Measurements from ENCODE around the gene CD248. TPM values are rescaled to one million over a fixed set of nuclear protein-coding genes. Genes with fewer than 3 reads are reported as not detected.

Gene CD248, protein sequence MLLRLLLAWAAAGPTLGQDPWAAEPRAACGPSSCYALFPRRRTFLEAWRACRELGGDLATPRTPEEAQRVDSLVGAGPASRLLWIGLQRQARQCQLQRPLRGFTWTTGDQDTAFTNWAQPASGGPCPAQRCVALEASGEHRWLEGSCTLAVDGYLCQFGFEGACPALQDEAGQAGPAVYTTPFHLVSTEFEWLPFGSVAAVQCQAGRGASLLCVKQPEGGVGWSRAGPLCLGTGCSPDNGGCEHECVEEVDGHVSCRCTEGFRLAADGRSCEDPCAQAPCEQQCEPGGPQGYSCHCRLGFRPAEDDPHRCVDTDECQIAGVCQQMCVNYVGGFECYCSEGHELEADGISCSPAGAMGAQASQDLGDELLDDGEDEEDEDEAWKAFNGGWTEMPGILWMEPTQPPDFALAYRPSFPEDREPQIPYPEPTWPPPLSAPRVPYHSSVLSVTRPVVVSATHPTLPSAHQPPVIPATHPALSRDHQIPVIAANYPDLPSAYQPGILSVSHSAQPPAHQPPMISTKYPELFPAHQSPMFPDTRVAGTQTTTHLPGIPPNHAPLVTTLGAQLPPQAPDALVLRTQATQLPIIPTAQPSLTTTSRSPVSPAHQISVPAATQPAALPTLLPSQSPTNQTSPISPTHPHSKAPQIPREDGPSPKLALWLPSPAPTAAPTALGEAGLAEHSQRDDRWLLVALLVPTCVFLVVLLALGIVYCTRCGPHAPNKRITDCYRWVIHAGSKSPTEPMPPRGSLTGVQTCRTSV
- not detected in 2 replicates for polyA plus RNA-seq

DNA sequence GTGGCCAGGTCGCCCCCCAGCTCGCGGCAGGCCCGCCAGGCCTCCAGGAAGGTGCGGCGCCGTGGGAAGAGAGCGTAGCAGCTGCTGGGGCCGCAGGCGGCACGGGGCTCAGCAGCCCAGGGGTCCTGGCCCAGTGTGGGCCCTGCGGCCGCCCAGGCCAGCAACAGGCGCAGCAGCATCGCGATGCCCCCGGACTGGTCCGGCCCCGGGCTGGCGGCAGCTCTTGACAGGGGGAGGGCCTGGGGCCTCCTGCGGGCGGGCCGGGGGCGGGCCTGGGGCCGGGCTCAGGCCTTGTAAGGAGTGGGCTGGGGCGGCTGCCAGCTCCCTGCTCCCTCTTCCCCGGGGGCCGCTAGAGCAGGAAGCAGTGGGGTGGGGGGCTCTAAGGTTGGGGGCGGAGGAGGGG lies at the start of gene CD248:
Gene CD248 (minus strand): TSS at position 196 of the 403 bp plus-strand sequence. CDS start 17 bp downstream, at position 179.

DNA sequence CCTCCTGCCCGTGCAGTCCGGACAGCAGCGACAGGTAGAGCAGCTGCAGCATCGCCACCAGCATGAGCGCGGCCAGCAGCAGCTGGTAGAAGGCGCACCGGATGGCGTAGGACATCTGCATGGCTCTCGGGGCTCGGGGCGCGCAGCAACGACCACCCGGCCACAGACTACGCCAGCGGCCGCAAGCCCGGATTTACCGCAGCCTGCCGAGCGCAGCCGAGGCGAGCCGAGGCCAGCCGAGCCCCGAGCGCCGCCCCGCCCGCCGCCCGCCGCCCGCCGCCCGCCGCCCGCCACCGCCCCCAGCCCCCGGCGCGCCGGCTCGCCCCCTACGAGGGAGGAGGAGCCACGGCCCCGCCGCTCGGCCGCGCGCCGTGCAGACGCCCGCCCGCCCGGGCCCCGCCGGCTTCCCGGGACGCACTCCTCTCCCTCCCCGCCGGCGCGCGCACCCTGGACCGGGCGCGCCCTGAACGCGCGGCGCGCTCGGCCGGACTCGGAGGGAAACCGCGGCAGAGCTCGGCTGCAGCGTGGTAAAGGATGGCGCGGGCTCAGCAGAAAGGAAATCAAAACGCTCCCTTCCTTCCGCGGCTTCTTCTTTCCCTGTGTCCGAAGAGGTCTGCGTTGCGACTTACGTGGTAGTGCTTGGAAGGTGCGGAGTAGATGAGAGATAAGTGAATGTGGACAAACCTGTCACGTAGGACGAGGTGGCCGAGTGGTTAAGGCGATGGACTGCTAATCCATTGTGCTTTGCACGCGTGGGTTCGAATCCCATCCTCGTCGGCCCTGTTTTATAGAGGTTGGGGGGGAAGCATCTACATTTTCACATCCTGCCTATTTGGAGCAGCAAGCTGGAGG lies 30.8 kb upstream of the CD248 start, which contains the start of gene B4GAT1:
Gene B4GAT1 (minus strand): TSS at position 205 of the 852 bp plus-strand sequence. CDS start 84 bp downstream, at position 121.

DNA sequence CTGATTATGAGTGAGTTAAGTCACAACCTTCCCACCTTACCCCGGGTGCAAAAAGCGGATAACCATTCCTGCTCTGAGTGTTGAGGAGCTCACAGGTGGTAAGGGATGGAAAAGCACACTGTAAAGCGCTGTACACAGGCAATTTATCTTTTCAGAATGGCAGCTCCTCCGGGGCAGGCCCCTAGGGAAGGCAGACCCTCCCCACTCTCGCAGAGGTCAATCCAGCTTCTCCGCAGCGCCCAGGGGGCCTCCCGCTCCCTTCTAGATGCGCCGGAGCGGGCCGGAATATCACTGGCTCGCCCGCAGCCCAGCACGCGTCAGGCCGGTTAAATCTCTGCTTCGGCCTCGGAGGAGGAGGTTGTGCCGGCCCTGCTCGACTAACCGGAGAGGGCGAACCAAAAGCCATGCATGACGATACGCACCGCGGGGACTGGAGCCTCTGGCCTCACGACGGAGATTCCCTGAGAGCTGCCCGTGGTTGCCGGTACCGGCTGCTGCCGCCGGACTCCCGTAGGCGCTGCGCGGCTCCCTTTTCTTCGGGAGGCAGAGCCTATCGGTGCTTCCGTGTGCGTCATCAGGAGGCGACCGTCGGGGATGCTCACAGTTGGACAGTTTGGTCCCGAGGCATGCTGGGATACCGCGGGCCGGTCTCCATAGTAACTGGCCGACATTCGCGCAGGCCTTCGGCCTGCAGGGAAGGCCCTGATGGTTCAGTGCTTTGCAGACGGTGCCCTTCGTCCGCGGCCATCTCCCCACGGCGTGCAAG lies 27.9 kb upstream of the CD248 start, which contains the start of gene BRMS1:
Gene BRMS1 (minus strand): TSS at position 555 of the 766 bp plus-strand sequence. CDS start 2,870 bp downstream, outside the sequence.

DNA sequence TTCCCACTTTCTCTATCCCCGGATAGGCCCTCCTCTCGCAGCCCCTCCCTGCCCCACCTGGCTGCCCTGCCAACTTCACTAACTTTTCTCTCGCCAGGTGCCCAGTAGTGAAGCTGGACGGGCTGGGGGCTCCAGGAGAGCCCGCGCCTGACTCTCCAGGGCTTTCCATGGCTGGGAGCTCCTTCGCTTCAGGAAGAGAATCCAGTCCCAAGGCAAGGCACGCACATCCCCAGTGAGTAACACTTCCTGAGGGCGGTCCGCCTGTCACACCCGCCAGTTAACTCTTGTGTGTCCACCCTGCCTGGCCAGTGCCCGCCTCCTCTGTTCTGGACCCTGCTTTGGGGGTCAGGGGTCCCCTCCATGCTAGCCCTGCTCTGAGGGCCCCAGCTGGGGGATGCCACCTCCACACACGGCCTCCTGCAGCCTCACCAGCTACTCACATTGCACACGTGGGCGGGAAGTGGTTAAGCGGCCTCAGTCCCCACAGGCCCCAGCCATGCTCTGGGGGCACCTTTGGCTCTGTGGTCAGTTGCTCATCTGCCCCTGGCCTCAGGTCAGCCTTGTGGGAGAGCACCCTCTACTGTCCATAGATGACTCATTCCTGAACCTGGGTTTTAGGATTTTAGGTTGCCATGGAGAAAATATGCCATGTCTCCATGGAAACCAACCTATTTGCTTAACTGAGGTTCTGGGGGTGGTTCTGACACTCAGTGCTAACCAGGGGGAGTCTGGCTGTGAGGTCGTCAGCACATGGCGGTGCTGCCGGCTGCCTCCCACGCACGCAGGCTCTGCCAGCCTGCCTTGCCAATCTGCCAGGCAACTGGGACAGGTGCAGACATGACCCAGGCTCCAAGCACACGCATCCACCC lies 19.6 kb upstream of the CD248 start, which contains the start of gene RIN1:
Gene RIN1 (minus strand): TSS at position 201 of the 869 bp plus-strand sequence. CDS start 32 bp downstream, at position 169.

DNA sequence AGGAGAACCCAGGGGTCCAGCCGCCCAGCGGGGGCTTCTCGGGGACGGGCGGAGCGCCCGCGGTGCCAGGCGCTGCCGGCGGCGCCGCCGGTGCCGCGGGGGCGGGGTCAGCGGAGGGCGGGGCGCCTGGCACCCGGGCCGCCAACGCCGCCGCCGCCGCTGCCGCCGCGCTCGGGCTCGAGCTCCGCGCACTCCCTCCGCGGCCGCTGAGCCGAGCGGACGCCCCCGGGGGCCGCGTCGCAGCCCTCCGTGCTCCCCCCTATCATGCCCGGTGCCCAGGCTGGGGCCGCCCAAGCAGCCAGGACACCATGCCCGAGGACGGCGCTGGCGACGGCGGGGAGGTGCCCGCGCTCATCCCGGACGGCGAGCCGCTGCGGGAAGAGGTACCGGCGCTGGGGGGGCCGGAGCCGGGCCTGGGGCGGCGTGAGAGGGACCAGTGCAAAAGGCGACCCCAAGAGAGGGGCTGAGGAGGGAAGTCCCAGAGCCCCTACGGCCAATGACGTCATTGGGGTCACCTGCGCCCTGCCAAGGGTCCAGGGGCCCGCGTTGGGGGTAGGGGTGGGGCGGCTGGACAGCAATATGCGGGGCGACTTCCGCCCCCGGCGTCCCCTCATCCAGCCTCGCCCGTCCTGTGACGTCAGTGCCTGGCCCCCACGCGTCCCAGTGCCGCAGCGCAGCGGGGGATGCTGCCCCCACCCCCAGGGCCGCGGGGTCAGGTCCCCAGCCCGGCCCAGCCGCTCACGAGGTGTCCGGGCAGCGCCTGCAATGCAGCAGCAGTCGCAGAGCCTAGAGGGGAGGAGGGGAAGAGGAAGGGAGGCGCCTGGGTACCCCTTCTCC lies 24.9 kb downstream of the CD248 start, which contains the start of gene TMEM151A:
Gene TMEM151A (plus strand): TSS at position 189 of the 837 bp plus-strand sequence. CDS start 120 bp downstream, at position 309.

DNA sequence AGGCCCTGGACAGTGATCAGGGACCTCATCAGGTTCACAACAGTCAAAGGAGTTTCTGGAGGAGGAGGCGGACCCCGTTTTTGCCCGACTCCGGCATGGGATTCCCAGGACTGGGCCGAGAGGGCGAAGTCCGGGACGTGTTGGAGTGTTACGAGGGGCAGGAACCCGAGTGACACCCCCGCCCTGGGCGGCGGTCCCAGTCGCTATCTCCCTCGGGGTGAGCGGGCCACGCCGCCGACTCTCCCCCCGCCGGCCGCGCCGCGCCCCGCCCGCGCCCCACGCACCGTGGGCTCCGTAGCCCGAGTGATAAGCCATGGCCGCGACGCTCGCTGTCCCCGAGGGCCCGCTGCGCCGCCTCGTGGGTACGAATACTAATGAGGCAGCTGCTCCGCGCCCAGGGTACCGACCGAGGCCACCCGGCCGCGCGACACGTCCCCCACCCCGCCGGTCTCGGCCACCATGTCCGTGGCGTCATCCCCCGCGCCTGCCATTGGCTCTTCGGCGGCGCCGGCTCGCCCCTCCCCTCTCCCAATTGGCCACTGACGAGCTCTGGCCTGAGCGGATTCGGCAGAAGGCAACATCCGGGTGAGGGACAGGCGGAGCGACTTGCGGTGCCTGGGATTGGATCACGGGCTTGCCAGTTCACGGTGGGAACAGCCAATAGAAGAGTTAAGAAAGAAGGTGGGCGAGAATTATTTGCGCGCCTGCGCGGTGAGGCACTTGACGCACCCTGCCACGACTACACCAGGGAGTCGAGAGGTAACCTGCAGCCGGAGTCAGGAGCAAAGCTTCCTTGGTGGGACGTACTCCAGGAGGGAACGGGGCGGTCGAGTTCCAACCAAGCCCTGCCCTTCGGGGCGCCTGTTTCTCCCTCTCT lies 27.9 kb downstream of the CD248 start, which contains the start of gene YIF1A:
Gene YIF1A (minus strand): TSS at position 473 of the 877 bp plus-strand sequence. CDS start 158 bp downstream, at position 315.

DNA sequence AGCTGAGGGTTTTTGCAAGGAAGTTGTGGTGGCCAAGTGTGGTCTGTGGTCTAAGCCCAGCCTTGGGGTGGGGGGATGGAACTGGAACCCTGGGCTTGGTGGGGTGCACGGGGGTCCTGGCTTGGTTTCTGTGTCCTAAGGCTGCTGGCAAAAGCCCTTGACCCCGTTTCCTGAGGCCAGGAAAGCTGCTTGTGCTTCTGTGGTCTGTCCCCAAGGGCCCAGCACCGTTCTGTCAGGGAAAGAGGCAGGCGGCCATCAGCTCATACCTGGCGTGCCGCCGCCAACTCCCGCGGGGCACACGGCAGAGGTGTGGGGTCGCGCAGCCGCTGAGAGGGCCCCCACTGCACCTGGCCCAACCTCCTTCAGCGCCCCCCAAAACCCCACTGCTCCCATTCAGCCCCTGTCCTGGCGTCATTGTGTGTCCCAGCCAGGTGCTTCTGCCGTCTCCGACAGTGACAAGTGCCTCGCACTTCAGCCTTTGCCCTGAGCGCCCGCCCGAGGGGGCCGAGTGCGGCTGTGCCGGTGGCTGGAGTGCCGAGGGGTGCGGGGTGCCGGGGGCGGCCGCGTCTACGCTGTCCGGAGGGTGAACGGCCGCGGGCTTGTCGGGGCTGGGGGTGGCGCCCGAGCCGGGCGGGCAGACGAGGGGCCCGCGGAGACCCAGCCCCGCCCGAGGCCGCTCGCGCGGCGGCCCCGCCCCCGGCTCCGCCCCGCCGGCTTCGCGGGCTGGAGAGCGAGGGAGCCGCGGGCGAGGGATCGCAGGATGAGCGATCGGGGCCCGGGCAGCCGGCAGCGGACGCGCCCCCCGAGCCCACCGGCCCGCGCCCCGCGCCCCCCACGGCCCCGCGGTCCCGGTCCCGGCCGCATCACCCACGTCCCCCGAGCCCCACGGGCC lies 39.1 kb downstream of the CD248 start, which contains the start of gene CNIH2:
Gene CNIH2 (plus strand): TSS at position 705 of the 892 bp plus-strand sequence. CDS start 282 bp downstream, outside the sequence.

DNA sequence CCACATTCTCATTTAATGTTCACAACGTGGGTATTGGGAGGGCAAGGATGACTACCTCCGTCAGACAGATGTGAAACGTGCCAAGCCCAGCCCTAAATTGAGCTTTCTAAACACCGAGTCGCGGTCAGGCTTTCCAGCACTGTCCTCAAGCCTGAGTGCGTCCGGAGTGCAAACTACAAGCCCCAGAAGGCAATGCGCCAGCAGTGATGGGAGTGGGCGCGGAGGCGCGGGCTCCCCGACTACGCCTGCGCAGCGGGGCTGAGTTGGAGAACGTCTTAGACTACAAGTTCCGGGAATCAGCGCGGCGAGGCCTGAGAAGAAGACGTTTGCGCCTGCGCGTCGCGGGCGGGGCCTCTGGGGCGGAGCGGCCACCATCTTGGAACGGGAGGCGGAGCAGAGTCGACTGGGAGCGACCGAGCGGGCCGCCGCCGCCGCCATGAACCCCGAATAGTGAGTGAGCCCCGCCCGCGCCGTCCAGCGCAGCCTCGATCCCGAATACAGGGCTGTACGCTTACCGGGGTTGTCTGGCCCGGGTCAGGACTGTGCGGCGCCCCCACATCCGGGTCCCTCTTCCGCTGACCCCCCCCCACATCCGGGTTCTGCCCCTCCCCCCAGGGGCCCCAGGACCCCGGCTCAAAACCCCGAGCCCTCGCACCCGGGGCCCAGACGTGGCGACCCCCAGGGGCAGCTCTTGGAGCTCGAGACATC lies 48.4 kb downstream of the CD248 start, which contains the start of gene RAB1B:
Gene RAB1B (plus strand): TSS at position 396 of the 708 bp plus-strand sequence. CDS start 41 bp downstream, at position 437.

Other genes starting within 250 kb of the CD248 start
- gene PACS1, start 246.8 kb downstream of the CD248 start, polyA plus RNA-seq: 1.0 and 2.4 TPM in 2 replicates
- 2.0 and 2.2 TPM in 2 replicates for gene KLC2, start 59.3 kb downstream of the CD248 start, polyA plus RNA-seq
- 12.7 and 16.6 TPM in 2 replicates for gene RAB1B, start 48.4 kb downstream of the CD248 start, polyA plus RNA-seq
- gene CNIH2, start 38.9 kb downstream of the CD248 start, polyA plus RNA-seq: 5.1 and 9.1 TPM in 2 replicates
- 11.5 and 12.7 TPM in 2 replicates for gene YIF1A, start 27.9 kb downstream of the CD248 start, polyA plus RNA-seq
- 6.2 and 8.1 TPM in 2 replicates for gene TMEM151A, start 25.1 kb downstream of the CD248 start, polyA plus RNA-seq
- 0.73 TPM in 1 of 2 replicates, not detected in the other for gene RIN1, start 19.4 kb upstream of the CD248 start, polyA plus RNA-seq
- gene BRMS1, start 28.1 kb upstream of the CD248 start, polyA plus RNA-seq: 2.6 and 6.8 TPM in 2 replicates
- 175 and 218 TPM in 2 replicates for gene B4GAT1, start 30.6 kb upstream of the CD248 start, polyA plus RNA-seq
- gene SLC29A2, start 54.7 kb upstream of the CD248 start, polyA plus RNA-seq: 0.52 and 0.69 TPM in 2 replicates
- 0.16 TPM in 1 of 2 replicates, not detected in the other for gene NPAS4, start 104.0 kb upstream of the CD248 start, polyA plus RNA-seq
- gene MRPL11, start 121.8 kb upstream of the CD248 start, polyA plus RNA-seq: 17.4 and 20.0 TPM in 2 replicates
- gene PELI3, start 149.9 kb upstream of the CD248 start, polyA plus RNA-seq: 1.9 and 3.8 TPM in 2 replicates
- gene DPP3, start 163.4 kb upstream of the CD248 start, polyA plus RNA-seq: 7.0 and 9.5 TPM in 2 replicates
- 8.4 and 11.0 TPM in 2 replicates for gene BBS1, start 193.6 kb upstream of the CD248 start, polyA plus RNA-seq
- 3.7 and 4.8 TPM in 2 replicates for gene ZDHHC24, start 229.0 kb upstream of the CD248 start, polyA plus RNA-seq
- gene ACTN3, start 229.9 kb upstream of the CD248 start, polyA plus RNA-seq: not detected in 2 replicates

Measured in Purkinje cell (primary cell).